OCI-LY7 (cell line): Measurements from ENCODE around the gene CAMSAP2. TPM values are rescaled to one million over a fixed set of nuclear protein-coding genes. Genes with fewer than 3 reads are reported as not detected.

Experiments used
- BruUV-seq: library from RNA; stranded (reverse); fragments of 400-500 nt; replicated peaks from 2 replicates; lab custom pipeline; 2021; lab: Mats Ljungman, UMichigan
- CTCF ChIA-PET: fragments of 300-600 bp; sonication (Branson Sonifier 250); formaldehyde crosslinking; loops from one replicate; lab custom pipeline; 2022; ENCODE audit warnings: antibody characterized with exemption; ENCODE audit not compliant: unreplicated experiment; lab: Charles Lee
- POLR2A ChIA-PET: fragments of 300-600 bp; sonication (Branson Sonifier 250); formaldehyde crosslinking; loops from one replicate; lab custom pipeline; 2022; ENCODE audit warnings: antibody characterized with exemption; lab: Charles Lee
- DNase-seq: peaks from one replicate; pipeline ENCODE4 v3.0.0-alpha.2; 2015; ENCODE audit warnings: low spot score
- H2AFZ ChIP-seq: fragments of 200-600 bp; sonication (generic), shearing (Covaris generic); 2 replicates; pipeline ENCODE4 v1.6.1; 2014; ENCODE audit warnings: mild to moderate bottlenecking, antibody characterized with exemption, low read length, moderate library complexity
- H3K27ac ChIP-seq: fragments of 200-600 bp; sonication (generic); 2 replicates; pipeline ENCODE4 v1.5.1; 2014; ENCODE audit warnings: mixed run types, low read depth, mild to moderate bottlenecking, moderate library complexity, low read length, inconsistent platforms; ENCODE audit not compliant: poor library complexity, severe bottlenecking
- H3K36me3 ChIP-seq: fragments of 200-600 bp; sonication (generic); 2 replicates; pipeline ENCODE4 v1.6.1; 2014; ENCODE audit warnings: mild to moderate bottlenecking, antibody characterized with exemption, low read length, moderate library complexity, mixed read lengths; ENCODE audit not compliant: insufficient read depth
- H3K4me1 ChIP-seq: fragments of 200-600 bp; sonication (generic); 2 replicates; pipeline ENCODE4 v1.5.1; 2014; ENCODE audit warnings: mild to moderate bottlenecking, low read length; ENCODE audit not compliant: insufficient read depth, poor library complexity, severe bottlenecking
- H3K4me2 ChIP-seq: fragments of 200-600 bp; sonication (generic); 2 replicates; pipeline ENCODE4 v1.6.1; 2014; ENCODE audit warnings: mild to moderate bottlenecking, low read length
- H3K4me3 ChIP-seq: fragments of 200-600 bp; sonication (generic); 2 replicates; pipeline ENCODE4 v1.5.1; 2014; ENCODE audit warnings: mild to moderate bottlenecking, low read depth, low read length; ENCODE audit not compliant: poor library complexity, severe bottlenecking
- H3K79me2 ChIP-seq: fragments of 200-600 bp; sonication (generic); 2 replicates; pipeline ENCODE4 v1.6.1; 2016; ENCODE audit warnings: low read depth, mild to moderate bottlenecking, low read length, moderate library complexity, mixed read lengths; ENCODE audit not compliant: insufficient read depth
- H3K9me2 ChIP-seq: fragments of 200-600 bp; sonication (generic); 2 replicates; pipeline ENCODE4 v1.6.1; 2016; ENCODE audit warnings: mild to moderate bottlenecking, low read length, mixed read lengths; ENCODE audit not compliant: insufficient read depth
- H3K9me3 ChIP-seq: fragments of 200-600 bp; sonication (generic); 2 replicates; pipeline ENCODE4 v1.6.1; 2014; ENCODE audit warnings: mild to moderate bottlenecking, mixed run types, low read length, mixed read lengths
- H4K20me1 ChIP-seq: fragments of 200-600 bp; sonication (generic); 2 replicates; pipeline ENCODE4 v1.6.1; 2014; ENCODE audit warnings: mild to moderate bottlenecking, antibody characterized with exemption, low read length, moderate library complexity, mixed read lengths; ENCODE audit not compliant: insufficient read depth
- EZH2phosphoT487 ChIP-seq: fragments of 200-600 bp; sonication (generic); IDR thresholded peaks from 2 replicates; pipeline ENCODE4 v1.6.1; 2018; ENCODE audit warnings: low read depth, borderline replicate concordance, mild to moderate bottlenecking, mixed run types, antibody characterized with exemption, low read length, moderate library complexity, mixed read lengths
- intact Hi-C: fragments of 100-400 bp; cut with micrococcal nuclease; formaldehyde crosslinking; loops from one replicate; pipeline ENCODE4 v1.10.0; 2022; ENCODE audit not compliant: unreplicated experiment
- total RNA-seq, 2 experiments: library from RNA; depleted of rRNA in 1 of 2; stranded (reverse); fragments of >200 nt in 1 of 2; shearing (Covaris generic) in 1 of 2; gene quantifications; 2 replicates each; pipeline ENCODE4 v1.2.3, GENCODE V29; 2014 to 2022
- TF ChIP-seq, protein P1 (sequence below): fragments of 200-600 bp; sonication (generic); conservative IDR thresholded peaks from 2 replicates; pipeline ENCODE4 v1.5.1; 2014; ENCODE audit warnings: mild to moderate bottlenecking, antibody characterized with exemption, low read length, moderate library complexity, mixed read lengths

CAMSAP2 gene
- total RNA-seq, 2 experiments from 2014 or later = 9.2 to 14.9 TPM

- ChIA-PET POLR2A (interaction anchor here (0.6 to 1.4 kb wide), 2 partner anchors 132 to 639 kb away, joined by 4 read pairs; partner anchors contain the start of gene DDX59), CTCF (interaction anchor here (0.6 kb wide), 1 partner anchor 31 kb away, joined by 3 read pairs; no protein-coding TSS in a partner anchor)
- Histone ChIP-seq H3K4me3 (no peak overlapping the region), H4K20me1 (peaks cover 3% of the 10 kb centered on the region; the same call in 1 of the 2 replicates), H3K9me3 (no peaks in the 10 kb centered on the region), H3K36me3 (no peaks in the 10 kb centered on the region), H2AFZ (no peak overlapping the region), H3K79me2 (peaks cover 8% of the 10 kb centered on the region; the same call in 1 of the 2 replicates), H3K4me2 (no peak overlapping the region), H3K4me1 (no peaks in the 10 kb centered on the region), H3K27ac (no peak overlapping the region), H3K9me2 (no peaks in the 10 kb centered on the region)
- intact Hi-C loops = loop anchor here (2.0 kb wide), 1 partner anchor 61 kb away; no protein-coding TSS in a partner anchor
- TF ChIP-seq, protein P1, sequence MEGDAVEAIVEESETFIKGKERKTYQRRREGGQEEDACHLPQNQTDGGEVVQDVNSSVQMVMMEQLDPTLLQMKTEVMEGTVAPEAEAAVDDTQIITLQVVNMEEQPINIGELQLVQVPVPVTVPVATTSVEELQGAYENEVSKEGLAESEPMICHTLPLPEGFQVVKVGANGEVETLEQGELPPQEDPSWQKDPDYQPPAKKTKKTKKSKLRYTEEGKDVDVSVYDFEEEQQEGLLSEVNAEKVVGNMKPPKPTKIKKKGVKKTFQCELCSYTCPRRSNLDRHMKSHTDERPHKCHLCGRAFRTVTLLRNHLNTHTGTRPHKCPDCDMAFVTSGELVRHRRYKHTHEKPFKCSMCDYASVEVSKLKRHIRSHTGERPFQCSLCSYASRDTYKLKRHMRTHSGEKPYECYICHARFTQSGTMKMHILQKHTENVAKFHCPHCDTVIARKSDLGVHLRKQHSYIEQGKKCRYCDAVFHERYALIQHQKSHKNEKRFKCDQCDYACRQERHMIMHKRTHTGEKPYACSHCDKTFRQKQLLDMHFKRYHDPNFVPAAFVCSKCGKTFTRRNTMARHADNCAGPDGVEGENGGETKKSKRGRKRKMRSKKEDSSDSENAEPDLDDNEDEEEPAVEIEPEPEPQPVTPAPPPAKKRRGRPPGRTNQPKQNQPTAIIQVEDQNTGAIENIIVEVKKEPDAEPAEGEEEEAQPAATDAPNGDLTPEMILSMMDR = no peak
- TF ChIP-seq EZH2phosphoT487 = no peak
- BruUV-seq = no TSS peak
- DNase-seq = no peak
These were observed 63.3 kb downstream of the CAMSAP2 start for GRCh38 chr1:200802042-200802441.

DNA sequence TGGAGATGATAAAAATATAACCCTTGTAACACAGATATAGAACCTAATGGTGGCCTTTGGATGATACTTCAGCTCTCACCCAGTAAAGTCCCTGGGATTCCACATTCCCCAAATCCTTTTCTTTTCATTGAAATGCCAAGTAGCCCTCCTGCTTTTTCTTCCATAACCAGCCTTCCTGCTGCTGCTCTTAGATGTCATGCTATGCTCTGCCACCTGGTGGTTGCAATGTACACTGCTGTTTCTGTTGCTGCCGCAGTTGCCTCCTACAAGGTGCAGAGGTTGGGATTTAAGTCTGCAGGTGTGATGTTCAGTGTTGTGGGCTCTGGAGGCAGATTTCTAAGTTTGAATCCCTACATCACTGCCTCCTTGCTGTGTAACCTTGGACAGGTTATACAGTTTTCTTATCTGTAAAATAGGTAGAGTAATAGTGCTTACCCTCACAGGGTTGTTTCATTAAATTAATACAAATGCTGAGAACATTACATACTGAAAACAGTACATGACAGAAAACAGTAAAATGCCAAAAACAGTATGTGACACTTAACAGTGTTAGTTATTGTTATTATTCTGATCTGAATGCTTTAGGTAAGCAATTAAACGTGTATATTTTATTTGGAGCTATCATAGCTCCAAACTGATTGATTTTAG lies 64.3 kb downstream of the CAMSAP2 start:
- no peak for TF ChIP-seq EZH2phosphoT487
- TF ChIP-seq, protein P1 = peak; percentile 99
- no peak overlapping the region for H3K4me2 ChIP-seq
- peak; percentile 77 for DNase-seq
- ChIA-PET POLR2A (interaction anchor here (0.6 to 1.1 kb wide), 5 partner anchors 10 to 269 kb away, joined by 3 to 4 read pairs (median 3); no protein-coding TSS in a partner anchor), CTCF (no interaction called here)
- H3K4me1 ChIP-seq = no peaks in the 10 kb centered on the region
- no peaks in the 10 kb centered on the region for H3K9me3 ChIP-seq
- H3K9me2 ChIP-seq = no peaks in the 10 kb centered on the region
- intact Hi-C loops = loop anchor here (1.0 to 2.0 kb wide), 3 partner anchors 62 to 244 kb away; no protein-coding TSS in a partner anchor
- no peak overlapping the region for H3K4me3 ChIP-seq
- BruUV-seq = no TSS peak
- H3K36me3 ChIP-seq = peaks cover 7% of the 10 kb centered on the region
- H3K27ac ChIP-seq = no peak overlapping the region
- no peak overlapping the region for H2AFZ ChIP-seq
- H4K20me1 ChIP-seq = peaks cover 3% of the 10 kb centered on the region; the same call in 1 of the 2 replicates
- peaks cover 8% of the 10 kb centered on the region; the same call in 1 of the 2 replicates for H3K79me2 ChIP-seq

DNA sequence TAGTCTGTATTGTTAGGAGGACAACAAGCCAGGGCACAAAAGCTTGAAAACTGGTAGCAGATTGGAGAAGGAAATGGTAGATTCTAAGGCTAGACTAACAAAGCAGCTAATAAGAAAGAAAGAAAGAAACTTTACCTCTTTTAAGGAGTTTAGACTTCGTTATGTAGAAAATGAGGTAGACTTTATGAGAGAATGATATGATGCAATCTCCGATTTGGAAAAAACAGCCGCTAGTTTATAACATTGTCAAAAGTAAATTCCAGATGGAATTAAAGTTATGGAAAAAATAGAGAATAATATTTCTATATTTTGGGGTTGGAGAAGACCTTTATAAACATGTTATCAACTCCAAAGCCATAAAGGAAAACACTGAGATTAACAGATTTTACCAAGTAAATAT lies 67.0 kb downstream of the CAMSAP2 start:
- intact Hi-C loops = no loop called here
- no peaks in the 10 kb centered on the region for H3K9me3 ChIP-seq
- POLR2A ChIA-PET = interaction anchor here (0.7 to 1.2 kb wide), 4 partner anchors 15 to 183 kb away, joined by 3 to 5 read pairs (median 3); no protein-coding TSS in a partner anchor
- no peak overlapping the region for H2AFZ ChIP-seq
- peaks cover 28% of the 10 kb centered on the region for H3K36me3 ChIP-seq
- no peaks in the 10 kb centered on the region for H3K9me2 ChIP-seq
- H3K4me1 ChIP-seq = no peaks in the 10 kb centered on the region
- CTCF ChIA-PET = no interaction called here
- H3K4me3 ChIP-seq = no peak overlapping the region
- no peak for DNase-seq
- peaks cover 3% of the 10 kb centered on the region; the same call in 1 of the 2 replicates for H4K20me1 ChIP-seq
- BruUV-seq = no TSS peak
- H3K79me2 ChIP-seq = peaks cover 8% of the 10 kb centered on the region; the same call in 1 of the 2 replicates
- no peak overlapping the region for H3K4me2 ChIP-seq
- TF ChIP-seq, protein P1 = no peak
- TF ChIP-seq EZH2phosphoT487 = no peak
- no peak overlapping the region for H3K27ac ChIP-seq
